ENCODE results near the gene VOPP1.
A peak's percentile ranks its signal among the peaks of the same experiment; 100 is the strongest.

The VOPP1 gene

GRCh38 chr7:55509322-55509721 is 63.0 kb downstream of the VOPP1 start:
- no peaks in the 10 kb centered on the region for H3K27me3 ChIP-seq
- H3K9me3 ChIP-seq, result no peaks in the 10 kb centered on the region
- peaks cover 18 to 20% of the 10 kb centered on the region in 2 experiments for H3K4me1 ChIP-seq (ENCODE audit: control insufficient read depth in 1 of 2, insufficient read depth in 1 of 2, low read depth in 1 of 2, low read length in 1 of 2)
- no peak overlapping the region for H3K4me3 ChIP-seq (ENCODE audit: low read depth in 1 of 2, low read length in 1 of 2)
- H3K36me3 ChIP-seq, result peaks cover 18% of the 10 kb centered on the region
- TF ChIP-seq CTCF (IDR thresholded peaks at IDR 0.05), result no peak
- H3K27ac ChIP-seq, result peak overlapping the region; percentile 29

GRCh38 chr7:55508221-55509011 is 63.9 kb downstream of the VOPP1 start:
- no peak for TF ChIP-seq CTCF (IDR thresholded peaks at IDR 0.05)
- no peaks in the 10 kb centered on the region for H3K27me3 ChIP-seq
- H3K9me3 ChIP-seq, result no peaks in the 10 kb centered on the region
- H3K36me3 ChIP-seq, result peaks cover 10% of the 10 kb centered on the region
- H3K27ac ChIP-seq, result no peak overlapping the region
- no peak overlapping the region for H3K4me3 ChIP-seq (ENCODE audit: low read depth in 1 of 2, low read length in 1 of 2)
- peaks cover 18 to 20% of the 10 kb centered on the region in 2 experiments for H3K4me1 ChIP-seq (ENCODE audit: control insufficient read depth in 1 of 2, insufficient read depth in 1 of 2, low read depth in 1 of 2, low read length in 1 of 2)

- H3K4me3 ChIP-seq (ENCODE audit: low read depth in 1 of 2, low read length in 1 of 2), result no peak overlapping the region
- H3K27ac ChIP-seq, result no peak overlapping the region
- peaks cover 18 to 20% of the 10 kb centered on the region in 2 experiments for H3K4me1 ChIP-seq (ENCODE audit: control insufficient read depth in 1 of 2, insufficient read depth in 1 of 2, low read depth in 1 of 2, low read length in 1 of 2)
- peaks cover 9% of the 10 kb centered on the region for H3K36me3 ChIP-seq
- H3K9me3 ChIP-seq, result no peaks in the 10 kb centered on the region
- H3K27me3 ChIP-seq, result no peaks in the 10 kb centered on the region
- TF ChIP-seq CTCF (IDR thresholded peaks at IDR 0.05), result no peak
These were observed 64.6 kb downstream of the VOPP1 start for GRCh38 chr7:55507743-55508142.

- Histone ChIP-seq H3K36me3 (peaks cover 21% of the 10 kb centered on the region), H3K4me1 (ENCODE audit: control insufficient read depth in 1 of 2, insufficient read depth in 1 of 2, low read depth in 1 of 2, low read length in 1 of 2) (peaks cover 18 to 20% of the 10 kb centered on the region in 2 experiments), H3K4me3 (ENCODE audit: low read depth in 1 of 2, low read length in 1 of 2) (no peak overlapping the region), H3K9me3 (no peaks in the 10 kb centered on the region), H3K27me3 (no peaks in the 10 kb centered on the region), H3K27ac (no peak overlapping the region)
- TF ChIP-seq CTCF (IDR thresholded peaks at IDR 0.05), result no peak
These were observed 67.2 kb downstream of the VOPP1 start for GRCh38 chr7:55504967-55505658.

GRCh38 chr7:55504093-55504859 is 68.0 kb downstream of the VOPP1 start:
- H3K4me3 ChIP-seq (ENCODE audit: low read depth in 1 of 2, low read length in 1 of 2), result no peak overlapping the region
- peaks cover 12 to 14% of the 10 kb centered on the region in 2 experiments for H3K4me1 ChIP-seq (ENCODE audit: control insufficient read depth in 1 of 2, insufficient read depth in 1 of 2, low read depth in 1 of 2, low read length in 1 of 2)

More at GRCh38 chr7:55504093-55504859, 68.0 kb downstream of the VOPP1 start:
- H3K9me3 ChIP-seq, result no peaks in the 10 kb centered on the region
- no peak for TF ChIP-seq CTCF (IDR thresholded peaks at IDR 0.05)
- H3K36me3 ChIP-seq, result peaks cover 28% of the 10 kb centered on the region
- H3K27me3 ChIP-seq, result no peaks in the 10 kb centered on the region
- H3K27ac ChIP-seq, result no peak overlapping the region
